HEK293 (cell line): ENCODE measurements around the gene ACVR2B.

Source experiments
- OSR2 ChIP-seq: fragments of 450-650 bp; formaldehyde crosslinking; IDR thresholded peaks from 2 replicates; pipeline ENCODE4 v1.5.1; 2016; ENCODE audit warnings: missing biosample characterization, missing genetic modification characterization
- PRDM1 ChIP-seq: fragments of 450-650 bp; formaldehyde crosslinking; IDR thresholded peaks from 2 replicates; pipeline ENCODE4; 2016; ENCODE audit warnings: missing biosample characterization, missing genetic modification characterization
- ZBTB26 ChIP-seq: fragments of 450-650 bp; formaldehyde crosslinking; optimal IDR thresholded peaks from 2 replicates; pipeline ENCODE3; 2016; ENCODE audit warnings: missing biosample characterization, mild to moderate bottlenecking, missing genetic modification characterization
- ZNF112 ChIP-seq: fragments of 450-650 bp; formaldehyde crosslinking; IDR thresholded peaks from 2 replicates; pipeline ENCODE4 v1.5.0; 2017; ENCODE audit warnings: missing biosample characterization, missing genetic modification characterization
- ZNF302 ChIP-seq: fragments of 450-650 bp; formaldehyde crosslinking; IDR thresholded peaks from 2 replicates; pipeline ENCODE4 v1.5.1; 2016; ENCODE audit warnings: missing biosample characterization, missing genetic modification characterization, low read depth
- ZNF621 ChIP-seq: fragments of 450-650 bp; formaldehyde crosslinking; IDR thresholded peaks from 2 replicates; pipeline ENCODE4 v1.5.1; 2017; ENCODE audit warnings: missing biosample characterization, missing genetic modification characterization
- ZSCAN23 ChIP-seq: fragments of 450-650 bp; formaldehyde crosslinking; IDR thresholded peaks from 2 replicates; pipeline ENCODE4 v1.5.1; 2016; ENCODE audit warnings: missing biosample characterization, missing genetic modification characterization
- TF ChIP-seq, protein P1 (sequence below): fragments of 450-650 bp; formaldehyde crosslinking; IDR thresholded peaks from 2 replicates; pipeline ENCODE4 v1.5.1; 2016; ENCODE audit warnings: missing biosample characterization, missing genetic modification characterization

DNA sequence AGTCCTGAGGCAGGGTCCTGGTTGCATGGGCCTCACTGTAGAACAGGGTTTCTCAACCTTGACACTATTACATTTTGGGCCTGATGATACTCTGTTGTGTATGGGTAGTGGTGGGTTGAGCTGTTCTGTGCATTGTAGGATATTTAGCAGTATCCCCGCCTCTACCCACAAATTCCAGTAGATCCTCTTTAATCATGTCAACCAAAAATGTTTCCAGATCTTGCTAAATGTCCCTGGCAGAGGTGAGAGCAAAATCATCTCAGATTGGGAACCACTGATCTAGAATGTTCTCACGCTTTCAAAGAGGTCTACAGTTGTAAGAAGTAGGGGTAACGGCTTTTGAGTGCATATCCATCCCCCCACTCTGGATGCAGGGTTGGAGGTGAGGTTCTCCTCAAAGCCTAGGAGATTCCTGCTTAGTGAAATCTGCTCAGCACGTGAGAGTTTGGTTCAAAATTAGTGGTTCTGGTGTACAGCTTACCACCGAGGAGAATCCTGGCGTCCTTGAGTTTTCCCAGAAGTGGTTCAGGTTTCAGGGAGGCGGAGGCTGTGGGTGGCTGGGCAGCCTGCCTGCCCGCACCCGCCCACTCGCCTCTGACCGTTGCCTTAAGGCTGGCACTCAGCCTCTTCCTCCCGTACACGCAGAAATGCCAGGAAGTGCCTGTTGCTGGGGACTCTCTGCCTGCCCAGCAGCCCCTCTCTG is 5.3 kb downstream of the ACVR2B start:
- TF ChIP-seq, protein P1, sequence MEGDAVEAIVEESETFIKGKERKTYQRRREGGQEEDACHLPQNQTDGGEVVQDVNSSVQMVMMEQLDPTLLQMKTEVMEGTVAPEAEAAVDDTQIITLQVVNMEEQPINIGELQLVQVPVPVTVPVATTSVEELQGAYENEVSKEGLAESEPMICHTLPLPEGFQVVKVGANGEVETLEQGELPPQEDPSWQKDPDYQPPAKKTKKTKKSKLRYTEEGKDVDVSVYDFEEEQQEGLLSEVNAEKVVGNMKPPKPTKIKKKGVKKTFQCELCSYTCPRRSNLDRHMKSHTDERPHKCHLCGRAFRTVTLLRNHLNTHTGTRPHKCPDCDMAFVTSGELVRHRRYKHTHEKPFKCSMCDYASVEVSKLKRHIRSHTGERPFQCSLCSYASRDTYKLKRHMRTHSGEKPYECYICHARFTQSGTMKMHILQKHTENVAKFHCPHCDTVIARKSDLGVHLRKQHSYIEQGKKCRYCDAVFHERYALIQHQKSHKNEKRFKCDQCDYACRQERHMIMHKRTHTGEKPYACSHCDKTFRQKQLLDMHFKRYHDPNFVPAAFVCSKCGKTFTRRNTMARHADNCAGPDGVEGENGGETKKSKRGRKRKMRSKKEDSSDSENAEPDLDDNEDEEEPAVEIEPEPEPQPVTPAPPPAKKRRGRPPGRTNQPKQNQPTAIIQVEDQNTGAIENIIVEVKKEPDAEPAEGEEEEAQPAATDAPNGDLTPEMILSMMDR = no peak
- no peak for TF ChIP-seq ZSCAN23
- no peak for TF ChIP-seq ZNF302
- TF ChIP-seq OSR2 = no peak
- TF ChIP-seq ZNF621 (tag by site-specific recombination) = no peak
- no peak for TF ChIP-seq ZBTB26 (tag by site-specific recombination)
- no peak for TF ChIP-seq PRDM1
- no peak for TF ChIP-seq ZNF112 (tag by site-specific recombination)
